ENCODE results near the gene CCDC127.
"Not testable (repeated sequence)": the region's sequence is repeated elsewhere in the genome, so short reads cannot be mapped to it uniquely, and the experiment has no call there.

The CCDC127 gene

GRCh38 chr5:201672-202071 lies 16.3 kb downstream of the CCDC127 start:
- no peak for DNase-seq

- no peak for DNase-seq
Observed at GRCh38 chr5:200985-201384, 17.0 kb downstream of the CCDC127 start.

- no peak for DNase-seq
Observed at GRCh38 chr5:199950-200645, 17.9 kb downstream of the CCDC127 start.

- no peak for DNase-seq
Observed at GRCh38 chr5:199197-199949, 18.6 kb downstream of the CCDC127 start.

GRCh38 chr5:198516-199196 lies 19.3 kb downstream of the CCDC127 start:
- no peak for DNase-seq

GRCh38 chr5:197892-198489 lies 20.0 kb downstream of the CCDC127 start:
- DNase-seq: no peak

- DNase-seq: not testable (repeated sequence)
Observed at GRCh38 chr5:197031-197430, 20.9 kb downstream of the CCDC127 start.

GRCh38 chr5:196350-196749 lies 21.6 kb downstream of the CCDC127 start:
- DNase-seq: no peak

- no peak for DNase-seq
Observed at GRCh38 chr5:195401-196160, 22.4 kb downstream of the CCDC127 start.

- DNase-seq: no peak
Observed at GRCh38 chr5:194603-195209, 23.2 kb downstream of the CCDC127 start.

GRCh38 chr5:194102-194501 lies 23.9 kb downstream of the CCDC127 start:
- no peak for DNase-seq

- no peak for DNase-seq
Observed at GRCh38 chr5:192970-193831, 24.8 kb downstream of the CCDC127 start.

GRCh38 chr5:192691-192969 lies 25.3 kb downstream of the CCDC127 start:
- DNase-seq: no peak

GRCh38 chr5:191949-192690 lies 25.8 kb downstream of the CCDC127 start:
- DNase-seq: no peak

GRCh38 chr5:191036-191948 lies 26.7 kb downstream of the CCDC127 start, which contains the start of gene LRRC14B:
Gene LRRC14B (plus strand): TSS chr5:191495. CDS start chr5:191539, 44 bp downstream.
- no peak for DNase-seq

- no peak for DNase-seq
Observed at GRCh38 chr5:190366-191035, 27.5 kb downstream of the CCDC127 start.

GRCh38 chr5:189976-190365 lies 28.0 kb downstream of the CCDC127 start:
- no peak for DNase-seq

GRCh38 chr5:189486-189885 lies 28.5 kb downstream of the CCDC127 start:
- DNase-seq: no peak
